HepG2 (cell line): Measurements from ENCODE around the gene CCNYL1.

ENCODE experiments used
- CEBPB ChIP-seq: IDR thresholded peaks from 2 replicates; pipeline ENCODE4 v1.6.1; 2011; ENCODE audit warnings: low read depth, low read length, improper control_type of control experiment, borderline replicate concordance
- CTCF ChIP-seq: sonication (generic); formaldehyde crosslinking; IDR thresholded peaks from 2 replicates; pipeline ENCODE4 v1.5.0; 2020; ENCODE audit warnings: mild to moderate bottlenecking, missing genetic modification reagents, moderate library complexity
- EZH2 ChIP-seq: conservative IDR thresholded peaks from 2 replicates; pipeline ENCODE4 v1.6.1; 2012; ENCODE audit warnings: mild to moderate bottlenecking, low read depth, low read length, moderate library complexity
- HNRNPH1 ChIP-seq: fragments of 200-400 bp; formaldehyde crosslinking; optimal IDR thresholded peaks from 2 replicates; pipeline ENCODE3; 2017; ENCODE audit warnings: mild to moderate bottlenecking, low read depth, low read length
- MTF1 ChIP-seq: sonication (generic); formaldehyde crosslinking; IDR thresholded peaks from 2 replicates; pipeline ENCODE4 v1.5.0; 2020; ENCODE audit warnings: missing genetic modification reagents
- NONO ChIP-seq, 2 experiments: fragments of 450-650 bp in 1 of 2; sonication (generic) in 1 of 2; formaldehyde crosslinking in 1 of 2; IDR thresholded peaks in 1 of 2; conservative IDR thresholded peaks in 1 of 2; 2 replicates each; pipeline versions ENCODE4 v1.6.1 to v1.8.0; 2017 to 2022; ENCODE audit warnings: mild to moderate bottlenecking in 1 of 2, missing genetic modification reagents in 1 of 2, moderate library complexity in 1 of 2
- SMAD3 ChIP-seq: sonication (generic); formaldehyde crosslinking; IDR thresholded peaks from 2 replicates; pipeline ENCODE4 v1.4.0; 2020; ENCODE audit warnings: missing genetic modification reagents
- SRF ChIP-seq: IDR thresholded peaks from 2 replicates; pipeline ENCODE4 v1.6.1; 2011; ENCODE audit warnings: mild to moderate bottlenecking, low read depth, low read length, moderate library complexity
- TAF1 ChIP-seq: sonication (generic); formaldehyde crosslinking; IDR thresholded peaks from 2 replicates; pipeline ENCODE4 v1.4.0; 2020; ENCODE audit warnings: missing genetic modification reagents
- ZFY ChIP-seq: sonication (generic); formaldehyde crosslinking; IDR thresholded peaks from 2 replicates; pipeline ENCODE4 v1.4.0; 2020; ENCODE audit warnings: missing genetic modification reagents
- ZNF224 ChIP-seq: sonication (generic); formaldehyde crosslinking; IDR thresholded peaks from 2 replicates; pipeline ENCODE4 v1.5.0; 2020; ENCODE audit warnings: mild to moderate bottlenecking, missing genetic modification reagents
- ZNF431 ChIP-seq: sonication (generic); formaldehyde crosslinking; IDR thresholded peaks from 2 replicates; pipeline ENCODE4 v1.9.0; 2022; ENCODE audit warnings: missing genetic modification reagents, low read depth, mild to moderate bottlenecking, borderline replicate concordance
- ZNF781 ChIP-seq: sonication (generic); formaldehyde crosslinking; IDR thresholded peaks from 2 replicates; pipeline ENCODE4 v1.5.1; 2020; ENCODE audit warnings: borderline replicate concordance, mild to moderate bottlenecking, missing genetic modification reagents; ENCODE audit errors: not compliant biosample characterization
- TF ChIP-seq, protein P1 (sequence below): sonication (generic); formaldehyde crosslinking; IDR thresholded peaks from 2 replicates; pipeline ENCODE4 v1.4.0; 2020; ENCODE audit warnings: missing genetic modification reagents

- TF ChIP-seq TAF1 (CRISPR knock-in tag), result no peak
- TF ChIP-seq EZH2, result no peak
- TF ChIP-seq CTCF (CRISPR knock-in tag), result no peak
- no peak for TF ChIP-seq MTF1 (CRISPR knock-in tag)
- TF ChIP-seq, protein P1, sequence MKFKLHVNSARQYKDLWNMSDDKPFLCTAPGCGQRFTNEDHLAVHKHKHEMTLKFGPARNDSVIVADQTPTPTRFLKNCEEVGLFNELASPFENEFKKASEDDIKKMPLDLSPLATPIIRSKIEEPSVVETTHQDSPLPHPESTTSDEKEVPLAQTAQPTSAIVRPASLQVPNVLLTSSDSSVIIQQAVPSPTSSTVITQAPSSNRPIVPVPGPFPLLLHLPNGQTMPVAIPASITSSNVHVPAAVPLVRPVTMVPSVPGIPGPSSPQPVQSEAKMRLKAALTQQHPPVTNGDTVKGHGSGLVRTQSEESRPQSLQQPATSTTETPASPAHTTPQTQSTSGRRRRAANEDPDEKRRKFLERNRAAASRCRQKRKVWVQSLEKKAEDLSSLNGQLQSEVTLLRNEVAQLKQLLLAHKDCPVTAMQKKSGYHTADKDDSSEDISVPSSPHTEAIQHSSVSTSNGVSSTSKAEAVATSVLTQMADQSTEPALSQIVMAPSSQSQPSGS, result no peak
- TF ChIP-seq HNRNPH1, result no peak
- no peak for TF ChIP-seq ZNF224 (CRISPR knock-in tag)
- no peak for TF ChIP-seq ZNF431
- no peak for TF ChIP-seq ZNF781
- TF ChIP-seq CEBPB, result peak; percentile 92
- no peak for TF ChIP-seq SRF
- TF ChIP-seq SMAD3 (CRISPR knock-in tag), result no peak
- no peak for TF ChIP-seq NONO (IDR thresholded peaks at IDR 0.05)
- TF ChIP-seq NONO (CRISPR knock-in tag; conservative IDR thresholded peaks at IDR 0.05), result no peak
- TF ChIP-seq ZFY (CRISPR knock-in tag), result no peak
These were observed 73.5 kb downstream of the CCNYL1 start for GRCh38 chr2:207784898-207785297.
